ENCODE results near the gene TRPC1.
"Not testable (repeated sequence)": the region's sequence is repeated elsewhere in the genome, so short reads cannot be mapped to it uniquely, and the experiment has no call there.

Gene TRPC1

GRCh38 chr3:142693136-142693853 is 30.5 kb upstream of the TRPC1 start:
- Histone ChIP-seq H3K9me3 (ENCODE audit: severe bottlenecking) (no peaks in the 10 kb centered on the region), H3K4me3 (ENCODE audit: low read depth, low read length) (no peak overlapping the region), H3K36me3 (no peaks in the 10 kb centered on the region), H3K27me3 (ENCODE audit: insufficient read depth, low read depth, severe bottlenecking) (no peaks in the 10 kb centered on the region), H3K27ac (no peak overlapping the region)
- DNase-seq: no peak
- TF ChIP-seq CTCF (IDR thresholded peaks at IDR 0.05; ENCODE audit: low read depth, low read length): no peak

DNA sequence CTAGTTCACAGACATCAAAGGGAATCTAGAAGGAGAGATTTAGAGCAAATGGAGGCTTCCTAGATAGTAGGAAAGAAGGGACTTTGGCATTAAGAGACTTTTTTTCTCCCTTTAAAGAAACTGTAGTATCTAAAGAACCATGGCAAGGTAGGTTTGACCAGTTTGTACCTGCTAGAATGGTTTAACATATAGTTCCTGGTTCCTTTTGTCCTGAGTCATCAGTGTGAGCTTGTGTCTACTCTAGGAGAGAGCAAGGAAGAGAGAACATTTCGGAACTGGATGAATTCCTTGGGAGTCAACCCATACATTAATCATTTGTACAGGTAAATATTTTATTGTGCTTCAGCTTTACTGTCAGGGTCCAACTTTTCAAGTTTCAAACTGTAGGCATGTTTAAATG is 29.6 kb upstream of the TRPC1 start:
- H3K36me3 ChIP-seq: no peaks in the 10 kb centered on the region
- DNase-seq: no peak
- no peak overlapping the region for H3K4me3 ChIP-seq (ENCODE audit: low read depth, low read length)
- no peaks in the 10 kb centered on the region for H3K9me3 ChIP-seq (ENCODE audit: severe bottlenecking)
- H3K27me3 ChIP-seq (ENCODE audit: insufficient read depth, low read depth, severe bottlenecking): no peaks in the 10 kb centered on the region
- no peak overlapping the region for H3K27ac ChIP-seq
- TF ChIP-seq CTCF (IDR thresholded peaks at IDR 0.05; ENCODE audit: low read depth, low read length): no peak

DNA sequence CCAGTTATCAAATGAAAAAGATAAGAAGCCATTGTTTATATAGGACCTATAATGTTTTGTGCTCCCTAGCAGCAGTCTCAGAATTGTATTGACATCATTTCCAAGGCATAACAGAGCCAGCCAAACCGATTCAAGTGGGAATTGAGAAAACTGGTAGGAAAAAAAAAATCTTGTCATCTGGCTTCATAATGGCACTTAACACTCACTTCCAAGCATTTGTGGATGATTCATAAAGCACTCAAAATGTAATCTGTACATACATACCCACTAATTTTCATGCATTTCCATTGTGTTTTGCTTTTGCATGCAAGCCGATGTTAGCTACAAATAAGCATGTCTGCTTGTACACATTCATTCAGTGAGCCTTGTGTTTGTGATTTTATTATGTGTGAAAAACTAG is 18.6 kb upstream of the TRPC1 start:
- Histone ChIP-seq H3K27me3 (ENCODE audit: insufficient read depth, low read depth, severe bottlenecking) (no peaks in the 10 kb centered on the region), H3K36me3 (no peaks in the 10 kb centered on the region), H3K4me3 (ENCODE audit: low read depth, low read length) (no peak overlapping the region), H3K27ac (no peak overlapping the region), H3K9me3 (ENCODE audit: severe bottlenecking) (no peaks in the 10 kb centered on the region)
- no peak for DNase-seq
- TF ChIP-seq CTCF (IDR thresholded peaks at IDR 0.05; ENCODE audit: low read depth, low read length): no peak

GRCh38 chr3:142706321-142707127 is 17.3 kb upstream of the TRPC1 start:
- Histone ChIP-seq H3K27ac (no peak overlapping the region), H3K27me3 (ENCODE audit: insufficient read depth, low read depth, severe bottlenecking) (no peaks in the 10 kb centered on the region), H3K4me3 (ENCODE audit: low read depth, low read length) (no peak overlapping the region), H3K9me3 (ENCODE audit: severe bottlenecking) (no peaks in the 10 kb centered on the region), H3K36me3 (no peaks in the 10 kb centered on the region)
- DNase-seq: no peak
- TF ChIP-seq CTCF (IDR thresholded peaks at IDR 0.05; ENCODE audit: low read depth, low read length): no peak

DNA sequence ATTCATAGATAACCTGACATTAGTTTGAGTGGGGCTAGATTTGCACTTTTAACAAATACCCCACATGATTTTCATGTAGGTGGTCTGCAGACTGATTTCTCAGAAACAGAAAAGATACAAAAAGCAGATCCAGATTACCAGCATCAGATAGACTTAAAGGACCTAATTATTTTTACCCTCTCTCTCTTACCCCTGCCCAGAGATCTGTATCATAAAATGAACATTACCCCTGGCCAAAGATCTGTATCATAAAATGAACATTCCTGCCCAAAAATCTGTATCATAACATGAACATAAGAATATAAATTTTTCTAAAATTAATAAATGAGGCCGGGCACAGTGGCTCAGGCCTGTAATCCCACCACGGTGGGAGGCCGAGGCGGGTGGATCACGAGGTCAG is 14.6 kb upstream of the TRPC1 start:
- no peaks in the 10 kb centered on the region for H3K27me3 ChIP-seq (ENCODE audit: insufficient read depth, low read depth, severe bottlenecking)
- H3K27ac ChIP-seq: no peak overlapping the region
- no peak overlapping the region for H3K4me3 ChIP-seq (ENCODE audit: low read depth, low read length)
- no peaks in the 10 kb centered on the region for H3K9me3 ChIP-seq (ENCODE audit: severe bottlenecking)
- H3K36me3 ChIP-seq: no peaks in the 10 kb centered on the region
- TF ChIP-seq CTCF (IDR thresholded peaks at IDR 0.05; ENCODE audit: low read depth, low read length): no peak
- DNase-seq: no peak

DNA sequence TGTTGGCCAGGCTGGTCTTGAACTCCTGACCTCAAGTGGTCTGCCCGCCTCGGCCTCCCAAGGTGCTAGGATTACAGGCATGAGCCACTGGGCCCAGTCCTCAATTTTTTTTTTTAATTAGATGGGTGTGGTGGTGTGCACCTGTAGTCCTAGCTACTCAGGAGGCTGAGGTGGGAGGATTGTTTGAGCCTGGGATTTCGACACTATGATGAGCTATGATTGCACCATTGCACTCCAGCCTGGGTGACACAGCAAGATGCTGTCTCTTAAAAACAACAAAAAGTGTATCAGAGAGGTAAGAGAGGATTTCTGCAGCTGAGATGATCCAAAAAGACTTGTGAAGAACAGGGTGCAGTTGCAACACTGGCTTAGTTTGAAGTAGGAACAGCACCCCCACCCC is 9.0 kb upstream of the TRPC1 start:
- not testable (repeated sequence) for H3K27ac ChIP-seq; H3K36me3 ChIP-seq; H3K9me3 ChIP-seq (ENCODE audit: severe bottlenecking); H3K27me3 ChIP-seq (ENCODE audit: insufficient read depth, low read depth, severe bottlenecking); H3K4me3 ChIP-seq (ENCODE audit: low read depth, low read length); DNase-seq
